WTC11 (cell line): Measurements from ENCODE around the gene ERC2. TPM values are rescaled to one million over a fixed set of nuclear protein-coding genes. Genes with fewer than 3 reads are reported as not detected.

Source experiments
- ATAC-seq: fragments of 200-7000 bp; cut with Tn5 transposase; 2 replicates; pipeline ENCODE4 v1.10.0; 2021; ENCODE audit warnings: mild to moderate bottlenecking, moderate library complexity
- CTCF ChIA-PET: fragments of 300-600 bp; sonication (Branson Sonifier 250); formaldehyde crosslinking; loops from one replicate; lab custom pipeline; 2021; ENCODE audit warnings: antibody characterized with exemption; lab: Charles Lee
- POLR2A ChIA-PET: fragments of 350-600 bp; sonication (Branson Sonifier 250); formaldehyde crosslinking; loops from one replicate; lab custom pipeline; 2021; ENCODE audit warnings: antibody characterized with exemption; lab: Charles Lee
- DNase-seq: peaks from one replicate; pipeline ENCODE4 v3.0.0; 2021; ENCODE audit warnings: low spot score
- H3K27ac Mint-ChIP-seq: 2 replicates; pipeline ENCODE4 v1.8.0; 2021; ENCODE audit warnings: mixed read lengths
- H3K27me3 Mint-ChIP-seq: 2 replicates; pipeline ENCODE4 v1.8.0; 2021; ENCODE audit warnings: low read depth, mild to moderate bottlenecking, moderate library complexity, mixed read lengths
- H3K36me3 Mint-ChIP-seq: 2 replicates; pipeline ENCODE4 v1.8.0; 2021; ENCODE audit warnings: mixed read lengths
- H3K4me1 Mint-ChIP-seq: 2 replicates; pipeline ENCODE4 v1.8.0; 2022; ENCODE audit warnings: mixed read lengths
- H3K4me3 Mint-ChIP-seq: 2 replicates; pipeline ENCODE4 v1.8.0; 2021; ENCODE audit warnings: mild to moderate bottlenecking, moderate library complexity, mixed read lengths
- H3K9me3 Mint-ChIP-seq: 2 replicates; pipeline ENCODE4 v1.8.0; 2021; ENCODE audit warnings: mixed read lengths
- ATF2 ChIP-seq: sonication (generic); formaldehyde crosslinking; IDR thresholded peaks from 2 replicates; pipeline ENCODE4 v1.8.1; 2022; ENCODE audit warnings: low read depth, missing genetic modification reagents, borderline replicate concordance
- ATF6 ChIP-seq: sonication (generic); formaldehyde crosslinking; IDR thresholded peaks from 2 replicates; pipeline ENCODE4 v1.8.1; 2023; ENCODE audit warnings: mild to moderate bottlenecking, missing genetic modification reagents
- CTCF ChIP-seq: fragments of 200-600 bp; IDR thresholded peaks from 2 replicates; pipeline ENCODE4 v1.8.0; 2022; ENCODE audit warnings: antibody characterized with exemption
- E2F1 ChIP-seq: sonication (generic); formaldehyde crosslinking; IDR thresholded peaks from 2 replicates; pipeline ENCODE4 v1.8.0; 2022; ENCODE audit warnings: mild to moderate bottlenecking, missing genetic modification reagents
- E2F4 ChIP-seq: sonication (generic); formaldehyde crosslinking; IDR thresholded peaks from 2 replicates; pipeline ENCODE4 v1.8.1; 2022; ENCODE audit warnings: low read depth, mild to moderate bottlenecking, moderate library complexity, missing genetic modification reagents, borderline replicate concordance
- E2F5 ChIP-seq: sonication (generic); formaldehyde crosslinking; IDR thresholded peaks from 2 replicates; pipeline ENCODE4 v1.8.1; 2022; ENCODE audit warnings: mild to moderate bottlenecking, moderate library complexity, missing genetic modification reagents
- ETV6 ChIP-seq: sonication (generic); formaldehyde crosslinking; IDR thresholded peaks from 2 replicates; pipeline ENCODE4 v1.8.1; 2022; ENCODE audit warnings: mild to moderate bottlenecking, missing genetic modification reagents
- JAZF1 ChIP-seq: fragments of 250-450 bp; sonication (Bioruptor Pico); IDR thresholded peaks from 2 replicates; pipeline ENCODE4 v1.9.0; 2021; ENCODE audit warnings: moderate library complexity, mild to moderate bottlenecking, inconsistent platforms
- MXD4 ChIP-seq: fragments of 250-450 bp; sonication (Bioruptor Pico); IDR thresholded peaks from 2 replicates; pipeline ENCODE4 v1.8.0; 2021; ENCODE audit warnings: mild to moderate bottlenecking, moderate library complexity, borderline replicate concordance
- NFE2L1 ChIP-seq: sonication (generic); formaldehyde crosslinking; IDR thresholded peaks from 2 replicates; pipeline ENCODE4 v1.8.1; 2023; ENCODE audit warnings: missing genetic modification reagents
- SMAD3 ChIP-seq: sonication (generic); formaldehyde crosslinking; IDR thresholded peaks from 2 replicates; pipeline ENCODE4 v1.8.0; 2022; ENCODE audit warnings: missing genetic modification reagents, mild to moderate bottlenecking, borderline replicate concordance
- TCF7 ChIP-seq: sonication (generic); formaldehyde crosslinking; IDR thresholded peaks from 2 replicates; pipeline ENCODE4 v1.8.0; 2022; ENCODE audit warnings: mild to moderate bottlenecking, low read depth, missing genetic modification reagents, moderate library complexity
- ZNF281 ChIP-seq: sonication (generic); formaldehyde crosslinking; IDR thresholded peaks from 2 replicates; pipeline ENCODE4 v1.8.0; 2023; ENCODE audit warnings: mild to moderate bottlenecking, missing genetic modification reagents
- ZNF396 ChIP-seq: fragments of 250-450 bp; sonication (Bioruptor Pico); IDR thresholded peaks from 2 replicates; pipeline ENCODE4 v1.8.0; 2021; ENCODE audit warnings: mild to moderate bottlenecking, moderate library complexity, borderline replicate concordance
- ZNF671 ChIP-seq: fragments of 250-450 bp; sonication (Bioruptor Pico); IDR thresholded peaks from 2 replicates; pipeline ENCODE4 v1.8.0; 2021; ENCODE audit warnings: mild to moderate bottlenecking
- total RNA-seq: library from RNA; stranded (reverse); gene quantifications from 3 replicates; pipeline ENCODE4 v1.2.3, GENCODE V29; 2021

The ERC2 gene
- total RNA-seq, 1 experiment from 2014 or later = 23.5 TPM

GRCh38 chr3:55875113-55875512, 593.2 kb downstream of the ERC2 start (continued):
- TF ChIP-seq JAZF1 (CRISPR knock-in tag) (no peak), ETV6 (CRISPR knock-in tag) (no peak)
- TF ChIP-seq, all 79 proteins: peak for 0

- no peak overlapping the region for H3K4me3 Mint-ChIP-seq
- CTCF ChIA-PET = no interaction called here
- no peak overlapping the region for H3K27ac Mint-ChIP-seq
- POLR2A ChIA-PET = no interaction called here
- peaks cover 7% of the 10 kb centered on the region for H3K4me1 Mint-ChIP-seq
- no peaks in the 10 kb centered on the region for H3K36me3 Mint-ChIP-seq
- H3K9me3 Mint-ChIP-seq = no peaks in the 10 kb centered on the region
- ATAC-seq (no peak), DNase-seq (no peak)
- no peaks in the 10 kb centered on the region for H3K27me3 Mint-ChIP-seq
- no peak for TF ChIP-seq TCF7 (CRISPR knock-in tag)
- no peak for TF ChIP-seq NFE2L1 (CRISPR knock-in tag)
- no peak for TF ChIP-seq ZNF396 (CRISPR knock-in tag)
- TF ChIP-seq E2F1 (CRISPR knock-in tag) = no peak
- no peak for TF ChIP-seq ATF6 (CRISPR knock-in tag)
- TF ChIP-seq E2F5 = no peak
- no peak for TF ChIP-seq MXD4
- TF ChIP-seq CTCF = no peak
- TF ChIP-seq ZNF671 (CRISPR knock-in tag) = no peak
- no peak for TF ChIP-seq E2F4 (CRISPR knock-in tag)
- no peak for TF ChIP-seq ATF2 (CRISPR knock-in tag)
- TF ChIP-seq SMAD3 (CRISPR knock-in tag) = no peak
- TF ChIP-seq ZNF281 (CRISPR knock-in tag) = no peak
Observed at GRCh38 chr3:55873523-55874254, 594.6 kb downstream of the ERC2 start.
